C4-2B (cell line): ENCODE data around the gene TGM2.

ENCODE experiments used
- H3K27ac ChIP-seq: fragments of 450-650 bp; 2 replicates; pipeline ENCODE4 v1.5.1; 2017
- ZFX ChIP-seq: fragments of 450-650 bp; IDR thresholded peaks from 2 replicates; pipeline ENCODE4 v1.6.1; 2017
- TF ChIP-seq, protein P1 (sequence below): fragments of 450-650 bp; conservative IDR thresholded peaks from 2 replicates; pipeline ENCODE4 v1.5.1; 2017; ENCODE audit warnings: mild to moderate bottlenecking

The TGM2 gene

DNA sequence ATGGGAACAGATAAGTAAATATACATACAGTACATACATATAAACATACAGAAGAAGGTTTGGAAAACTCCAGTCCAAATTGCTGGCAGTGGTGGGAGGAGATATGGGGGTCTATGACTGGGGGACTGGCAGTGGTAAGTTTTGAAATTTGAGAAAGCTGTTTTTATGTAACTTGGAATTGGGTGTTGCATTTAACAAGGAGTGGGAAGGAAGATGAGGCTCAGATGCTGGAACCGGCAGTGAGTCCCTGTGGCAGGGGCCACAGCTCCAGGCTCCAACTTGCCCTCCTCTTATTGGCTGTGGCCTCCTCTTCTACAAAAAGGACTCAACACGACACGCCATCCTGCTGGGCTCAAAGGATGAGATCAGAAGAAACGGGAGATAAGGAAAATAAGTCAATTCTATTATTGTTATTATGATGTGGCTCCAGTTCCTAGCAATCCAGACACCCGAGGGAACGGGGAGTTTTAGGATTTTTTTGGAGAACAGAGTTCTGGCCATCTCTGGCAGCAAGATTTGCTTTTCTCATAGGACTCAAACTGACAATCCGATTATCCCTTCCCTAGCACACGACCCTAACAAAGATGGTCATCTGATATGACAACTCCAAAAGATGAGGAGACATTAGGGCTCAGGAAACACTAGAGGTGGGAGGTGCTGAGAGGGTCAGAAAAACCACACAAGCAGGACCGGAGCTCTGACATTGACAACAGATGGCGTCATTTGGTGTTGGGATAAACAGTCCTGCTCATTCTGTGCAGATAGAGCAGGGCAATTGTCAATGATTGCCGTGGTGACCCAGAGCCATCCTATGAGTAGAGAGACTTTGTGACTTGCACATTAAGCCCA lies 6.0 kb upstream of the TGM2 start:
- TF ChIP-seq, protein P1, sequence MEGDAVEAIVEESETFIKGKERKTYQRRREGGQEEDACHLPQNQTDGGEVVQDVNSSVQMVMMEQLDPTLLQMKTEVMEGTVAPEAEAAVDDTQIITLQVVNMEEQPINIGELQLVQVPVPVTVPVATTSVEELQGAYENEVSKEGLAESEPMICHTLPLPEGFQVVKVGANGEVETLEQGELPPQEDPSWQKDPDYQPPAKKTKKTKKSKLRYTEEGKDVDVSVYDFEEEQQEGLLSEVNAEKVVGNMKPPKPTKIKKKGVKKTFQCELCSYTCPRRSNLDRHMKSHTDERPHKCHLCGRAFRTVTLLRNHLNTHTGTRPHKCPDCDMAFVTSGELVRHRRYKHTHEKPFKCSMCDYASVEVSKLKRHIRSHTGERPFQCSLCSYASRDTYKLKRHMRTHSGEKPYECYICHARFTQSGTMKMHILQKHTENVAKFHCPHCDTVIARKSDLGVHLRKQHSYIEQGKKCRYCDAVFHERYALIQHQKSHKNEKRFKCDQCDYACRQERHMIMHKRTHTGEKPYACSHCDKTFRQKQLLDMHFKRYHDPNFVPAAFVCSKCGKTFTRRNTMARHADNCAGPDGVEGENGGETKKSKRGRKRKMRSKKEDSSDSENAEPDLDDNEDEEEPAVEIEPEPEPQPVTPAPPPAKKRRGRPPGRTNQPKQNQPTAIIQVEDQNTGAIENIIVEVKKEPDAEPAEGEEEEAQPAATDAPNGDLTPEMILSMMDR = no peak
- no peak for TF ChIP-seq ZFX
- no peak overlapping the region for H3K27ac ChIP-seq

DNA sequence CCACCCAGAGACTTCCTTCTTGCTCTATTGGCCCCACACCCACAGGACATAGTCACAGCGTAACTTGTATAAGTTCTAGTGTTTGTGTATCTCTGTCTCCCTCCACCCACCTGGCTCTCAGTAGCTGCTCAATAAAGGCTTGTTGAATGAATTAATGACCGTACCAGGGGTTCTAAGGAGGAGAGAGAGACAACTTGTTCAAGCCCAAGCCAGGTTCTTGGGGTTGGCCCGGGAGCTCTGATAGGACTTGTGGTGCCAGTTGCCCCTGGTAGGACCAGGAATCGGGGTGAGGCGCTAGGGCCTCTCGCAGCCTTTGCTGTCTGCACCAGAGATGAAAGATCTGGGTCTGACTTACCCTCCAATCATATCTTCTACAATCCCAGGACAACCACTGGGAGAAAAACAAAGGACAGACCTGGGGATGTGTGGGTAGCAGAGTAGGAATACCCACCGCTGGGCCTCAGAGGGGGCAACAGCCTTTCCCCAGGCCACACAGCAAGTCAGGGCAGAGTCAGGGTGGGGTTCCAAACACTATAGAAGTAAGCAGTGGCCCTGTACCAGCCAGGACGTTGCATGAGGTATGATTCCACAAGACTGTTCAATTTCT lies 5.3 kb upstream of the TGM2 start:
- H3K27ac ChIP-seq = no peak overlapping the region
- TF ChIP-seq, protein P1 = no peak
- no peak for TF ChIP-seq ZFX

DNA sequence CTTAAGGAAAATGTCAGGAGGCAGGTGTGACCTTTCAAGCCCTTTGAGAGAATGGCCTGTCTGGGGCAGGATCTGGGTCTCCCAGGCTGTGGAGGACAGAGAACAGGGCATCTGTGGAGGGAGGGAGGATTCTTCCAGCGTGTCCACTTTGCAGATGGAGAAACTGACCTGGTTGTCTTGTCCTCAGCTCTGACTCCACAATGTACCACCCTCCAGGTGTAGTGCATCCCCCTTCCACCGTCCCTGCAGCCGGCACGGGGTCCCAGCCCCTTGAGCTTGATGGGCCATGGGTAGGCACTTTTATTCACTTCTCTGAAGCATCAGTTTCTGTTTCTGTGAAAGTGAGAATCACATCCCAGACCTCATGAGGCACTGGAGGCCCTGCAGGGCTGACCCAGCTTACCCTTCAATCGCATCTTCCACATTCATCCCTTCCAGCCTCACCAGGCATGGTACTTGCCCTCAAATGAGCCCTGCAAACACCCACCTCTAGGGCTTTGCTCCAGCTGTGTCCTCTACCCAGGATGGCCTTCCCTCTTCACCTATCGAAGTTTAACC lies 4.6 kb upstream of the TGM2 start:
- no peak overlapping the region for H3K27ac ChIP-seq
- TF ChIP-seq, protein P1 = no peak
- no peak for TF ChIP-seq ZFX

DNA sequence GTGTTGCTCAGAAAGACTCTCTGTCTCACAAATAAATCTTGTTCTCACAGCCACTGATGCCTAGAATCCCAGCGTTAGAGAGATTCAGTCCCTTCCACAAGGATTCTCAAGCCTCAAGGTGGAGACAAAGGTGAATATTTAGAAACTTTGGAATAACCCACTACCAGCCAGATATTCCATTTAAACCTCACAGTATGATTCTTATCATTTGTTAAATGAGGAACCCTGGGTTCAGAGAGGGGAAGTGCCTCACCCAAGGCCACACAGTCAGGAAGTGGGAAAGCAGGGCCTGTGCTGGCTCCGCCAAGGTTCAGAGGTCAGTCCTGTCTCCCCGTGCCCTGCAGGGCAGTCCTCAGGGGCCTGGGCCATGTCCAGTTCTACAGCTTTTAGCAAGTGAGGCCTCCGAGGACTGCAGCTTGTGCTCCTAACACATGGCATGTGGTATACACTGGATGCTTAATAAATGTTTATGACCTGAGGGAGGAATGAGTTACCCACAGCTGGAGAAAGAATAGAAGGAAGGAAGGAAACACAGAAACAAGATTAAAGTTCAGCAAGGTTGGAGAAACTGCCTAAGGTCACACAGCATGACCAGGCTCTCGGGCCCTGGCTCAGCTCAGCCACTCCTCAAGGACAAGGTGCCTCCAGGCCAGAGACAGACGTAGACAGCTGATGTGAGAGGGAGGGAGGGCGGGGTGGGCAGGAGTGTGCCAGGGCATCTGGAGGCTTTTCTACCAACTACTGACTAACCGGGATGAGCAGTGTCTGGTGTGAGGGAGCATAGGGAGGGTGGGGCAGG lies 3.9 kb upstream of the TGM2 start:
- H3K27ac ChIP-seq = no peak overlapping the region
- TF ChIP-seq ZFX = no peak
- TF ChIP-seq, protein P1 = no peak

DNA sequence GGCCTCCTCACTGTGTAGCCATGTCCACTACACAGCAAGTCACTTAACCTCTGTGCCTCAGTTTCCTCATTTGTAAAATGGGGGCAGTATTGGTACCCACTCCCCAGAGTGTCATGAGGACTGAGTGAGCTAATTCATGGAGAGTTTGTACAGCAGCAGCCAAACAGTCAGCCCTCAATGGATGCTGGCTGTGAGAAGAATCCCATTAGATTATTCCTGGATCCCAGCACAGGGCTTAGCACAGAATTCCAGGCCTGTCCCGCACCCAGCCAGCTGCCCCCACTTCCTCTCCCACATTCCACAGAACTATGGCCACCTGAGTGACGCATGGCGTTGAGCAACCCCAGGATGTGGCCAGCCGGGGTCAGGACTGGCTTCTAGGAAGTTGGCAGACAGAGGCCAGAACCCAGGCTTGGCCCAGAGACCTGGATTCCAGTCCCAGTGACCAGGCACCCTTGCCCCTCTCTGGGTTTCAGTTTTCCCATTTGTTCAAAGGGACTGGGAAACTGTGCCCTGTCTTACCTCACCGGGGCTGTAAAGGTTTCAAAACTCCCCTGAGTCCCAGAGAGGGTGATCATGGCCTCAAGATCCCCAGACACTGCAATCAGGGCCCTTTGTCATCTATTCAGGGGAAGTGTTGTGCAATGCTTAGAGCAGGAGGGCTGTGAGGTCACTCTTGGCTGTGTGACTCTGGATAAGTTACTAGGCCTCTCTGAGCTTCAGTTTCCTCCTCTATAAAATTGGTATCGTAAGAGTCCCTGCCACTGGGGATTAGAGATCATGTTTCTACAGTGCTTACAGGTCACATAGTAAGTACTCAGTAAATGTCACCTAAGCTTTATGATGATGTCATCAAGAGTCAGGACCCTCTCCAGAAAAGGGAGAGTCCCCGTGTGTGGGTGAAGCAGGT lies 3.0 kb upstream of the TGM2 start:
- no peak overlapping the region for H3K27ac ChIP-seq
- TF ChIP-seq ZFX = no peak
- TF ChIP-seq, protein P1 = no peak

DNA sequence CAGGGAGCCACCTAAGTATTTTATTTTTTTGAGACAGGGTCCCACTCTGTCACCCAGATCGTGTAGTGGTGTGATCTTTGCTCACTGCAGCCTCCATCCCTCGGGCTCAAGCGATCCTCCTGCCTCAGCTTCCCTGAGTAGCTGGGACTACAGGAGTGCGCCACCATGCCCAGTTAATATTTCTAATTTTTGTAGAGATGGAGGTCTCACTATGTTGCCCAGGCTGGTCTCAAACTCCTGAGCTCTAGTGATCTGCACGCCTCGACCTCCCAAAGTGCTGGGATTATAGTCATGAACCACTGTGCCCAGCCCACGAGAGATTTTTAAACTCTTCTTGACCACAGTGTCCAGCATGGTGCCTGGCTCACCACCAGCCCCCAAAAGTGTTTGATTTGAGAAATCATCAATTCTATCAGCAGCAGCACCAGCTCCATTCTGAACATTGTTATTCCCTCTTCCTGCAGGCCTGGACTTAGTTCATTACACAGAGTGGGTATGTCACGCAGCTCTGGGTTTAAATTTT lies 2.3 kb upstream of the TGM2 start:
- TF ChIP-seq, protein P1 = no peak
- no peak for TF ChIP-seq ZFX
- H3K27ac ChIP-seq = no peak overlapping the region
